ENCODE data around the gene IL10.
A peak's percentile ranks its signal among the peaks of the same experiment; 100 is the strongest.

- TF ChIP-seq EZH2phosphoT487 (IDR thresholded peaks at IDR 0.05; ENCODE audit: borderline replicate concordance) (no peak), CTCF (conservative IDR thresholded peaks at IDR 0.05; ENCODE audit: low read length) (peak; percentile 82)
These were observed 25.5 kb upstream of the IL10 start for GRCh38 chr1:206797534-206798383.

Data from Loucy (cell line).